ENCODE data around the gene BCL3. TPM values are rescaled to one million over a fixed set of nuclear protein-coding genes. Genes with fewer than 3 reads are reported as not detected.
"Not testable (repeated sequence)": the region's sequence is repeated elsewhere in the genome, so short reads cannot be mapped to it uniquely, and the experiment has no call there.

The BCL3 gene
- total RNA-seq, 1 experiment from 2014 or later, result 4.4 TPM

GRCh38 chr19:44721369-44721768, 27.1 kb upstream of the BCL3 start:
- DNase-seq (ENCODE audit: low spot score), result not testable (repeated sequence)

- no peak for DNase-seq (ENCODE audit: low spot score)
These were observed 26.1 kb upstream of the BCL3 start for GRCh38 chr19:44722131-44723121.

- no peak for DNase-seq (ENCODE audit: low spot score)
These were observed 25.1 kb upstream of the BCL3 start for GRCh38 chr19:44723299-44723951.

DNA sequence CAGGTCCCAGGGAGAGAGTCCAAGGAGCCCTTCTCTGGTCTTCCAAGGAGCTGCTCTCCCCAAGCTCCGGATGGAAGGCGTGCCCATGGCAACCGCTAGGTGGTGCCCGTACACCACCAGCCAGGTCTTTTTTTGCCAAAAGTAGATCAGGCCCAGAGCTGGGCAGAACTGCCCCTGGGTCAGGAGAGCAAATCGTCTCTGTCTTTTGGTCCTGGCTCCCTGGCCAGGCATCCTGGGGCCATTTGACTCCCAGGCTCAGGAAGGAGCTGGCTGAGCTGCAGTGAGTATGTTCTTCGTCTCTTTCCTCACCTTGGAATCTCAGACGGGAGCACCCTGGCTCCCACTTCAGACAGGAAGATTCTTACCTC, 24.6 kb upstream of the BCL3 start:
- DNase-seq (ENCODE audit: low spot score), result peak; percentile 72

DNA sequence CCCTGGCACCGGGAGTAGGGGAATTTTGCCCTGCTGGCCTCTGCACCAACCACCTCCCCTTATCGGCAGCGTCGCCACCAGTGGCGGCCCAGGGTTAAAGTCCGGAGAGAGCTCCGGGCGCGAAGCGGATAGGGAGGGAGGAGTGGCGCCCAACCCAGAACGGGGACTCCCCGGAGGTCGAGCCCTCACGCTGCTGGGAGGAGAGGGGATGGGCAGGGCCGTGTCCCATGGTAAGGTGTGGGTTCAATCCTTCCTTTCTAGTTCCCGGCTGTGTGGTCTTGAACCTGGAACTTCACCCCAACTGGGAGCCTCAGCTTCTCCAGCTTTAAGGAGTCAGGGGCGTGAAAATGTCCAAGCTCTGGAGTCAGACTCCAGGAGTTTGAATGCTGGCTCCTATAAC, 23.3 kb upstream of the BCL3 start:
- no peak for DNase-seq (ENCODE audit: low spot score)

DNA sequence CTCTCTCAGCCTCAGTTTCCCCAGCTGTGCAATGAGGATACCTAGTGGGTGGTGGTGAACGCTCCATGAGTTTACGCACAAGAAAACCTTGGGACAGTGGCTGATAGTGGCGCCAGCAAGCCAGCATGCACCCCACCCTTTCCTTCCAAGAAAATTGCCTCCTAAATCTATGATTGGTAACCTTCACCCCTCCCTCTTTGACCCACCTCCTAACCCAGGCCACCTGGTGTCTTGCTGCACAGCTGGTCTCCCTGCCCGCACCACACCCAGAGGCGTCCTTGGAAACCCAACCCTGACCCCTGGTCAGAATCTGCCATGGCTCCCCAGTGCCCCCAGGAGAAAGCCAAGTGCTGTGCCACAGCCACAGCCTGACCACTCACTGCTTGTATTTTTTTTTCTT, 22.8 kb upstream of the BCL3 start:
- no peak for DNase-seq (ENCODE audit: low spot score)

- DNase-seq (ENCODE audit: low spot score), result no peak
These were observed 22.0 kb upstream of the BCL3 start for GRCh38 chr19:44726465-44726864.

DNA sequence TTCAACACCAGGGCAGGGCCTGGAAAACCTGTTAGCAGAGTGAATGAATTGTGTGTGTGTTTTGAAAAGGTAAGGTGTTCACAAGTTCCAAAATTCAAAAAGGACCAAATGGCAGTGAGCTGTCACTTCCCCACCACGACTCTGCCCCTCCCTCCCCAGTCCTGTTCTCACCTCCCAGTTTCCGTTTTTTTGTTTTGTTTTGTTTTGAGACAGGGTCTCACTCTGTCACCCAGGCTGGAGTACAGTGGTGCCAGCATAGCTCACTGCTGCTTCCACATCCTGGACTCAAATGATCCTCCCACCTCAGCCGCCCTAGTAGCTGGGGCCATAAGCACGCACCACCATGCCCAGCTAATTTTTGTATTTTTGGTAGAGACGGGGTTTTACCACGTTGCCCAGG, 20.3 kb upstream of the BCL3 start:
- DNase-seq (ENCODE audit: low spot score), result no peak

- DNase-seq (ENCODE audit: low spot score), result no peak
These were observed 18.9 kb upstream of the BCL3 start for GRCh38 chr19:44729516-44730033.

GRCh38 chr19:44731081-44731480, 17.4 kb upstream of the BCL3 start:
- no peak for DNase-seq (ENCODE audit: low spot score)

DNA sequence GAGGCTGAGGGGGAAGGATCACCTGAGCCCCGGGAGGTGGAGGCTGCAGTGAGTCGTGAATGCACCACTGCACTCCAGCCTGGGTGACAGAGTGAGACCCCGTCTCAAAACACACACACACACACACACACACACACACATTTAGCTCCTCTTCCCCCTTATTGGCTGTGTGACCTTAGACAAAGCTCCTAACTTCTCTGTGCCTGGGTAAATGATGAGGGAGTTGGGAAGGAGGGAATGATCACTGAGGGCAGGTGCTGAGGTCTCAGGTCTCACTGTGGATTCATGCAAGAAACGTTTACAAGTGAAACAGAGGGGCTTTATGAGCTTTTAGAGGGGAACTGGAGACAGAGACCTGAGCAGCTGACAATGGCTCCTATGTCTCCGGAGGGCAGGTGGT, 16.9 kb upstream of the BCL3 start:
- DNase-seq (ENCODE audit: low spot score), result no peak

GRCh38 chr19:44732235-44733014, 16.1 kb upstream of the BCL3 start:
- no peak for DNase-seq (ENCODE audit: low spot score)

DNA sequence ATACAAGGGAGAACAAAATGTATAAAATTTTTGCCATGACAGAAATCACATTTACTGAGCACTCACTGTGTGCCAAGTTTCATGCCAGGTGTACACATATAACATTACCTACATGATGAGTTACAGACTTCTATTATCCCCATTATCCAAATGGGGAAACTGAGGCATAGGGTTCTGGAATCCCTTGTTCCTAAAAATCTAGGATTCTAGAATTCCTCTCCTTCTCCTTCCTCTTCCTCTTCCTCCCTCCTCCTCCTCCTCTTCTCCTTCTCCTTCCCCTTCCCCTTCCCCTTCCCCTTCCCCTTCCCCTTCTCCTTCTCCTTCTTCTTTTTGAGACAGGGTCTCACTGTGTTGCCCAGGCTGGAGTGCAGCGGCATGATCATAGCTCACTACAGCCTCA, 14.2 kb upstream of the BCL3 start:
- DNase-seq (ENCODE audit: low spot score), result no peak

- DNase-seq (ENCODE audit: low spot score), result no peak
These were observed 13.5 kb upstream of the BCL3 start for GRCh38 chr19:44735011-44735410.

- no peak for DNase-seq (ENCODE audit: low spot score)
These were observed 11.1 kb upstream of the BCL3 start for GRCh38 chr19:44737238-44738071.

GRCh38 chr19:44738136-44738535, 10.4 kb upstream of the BCL3 start:
- DNase-seq (ENCODE audit: low spot score), result no peak

DNA sequence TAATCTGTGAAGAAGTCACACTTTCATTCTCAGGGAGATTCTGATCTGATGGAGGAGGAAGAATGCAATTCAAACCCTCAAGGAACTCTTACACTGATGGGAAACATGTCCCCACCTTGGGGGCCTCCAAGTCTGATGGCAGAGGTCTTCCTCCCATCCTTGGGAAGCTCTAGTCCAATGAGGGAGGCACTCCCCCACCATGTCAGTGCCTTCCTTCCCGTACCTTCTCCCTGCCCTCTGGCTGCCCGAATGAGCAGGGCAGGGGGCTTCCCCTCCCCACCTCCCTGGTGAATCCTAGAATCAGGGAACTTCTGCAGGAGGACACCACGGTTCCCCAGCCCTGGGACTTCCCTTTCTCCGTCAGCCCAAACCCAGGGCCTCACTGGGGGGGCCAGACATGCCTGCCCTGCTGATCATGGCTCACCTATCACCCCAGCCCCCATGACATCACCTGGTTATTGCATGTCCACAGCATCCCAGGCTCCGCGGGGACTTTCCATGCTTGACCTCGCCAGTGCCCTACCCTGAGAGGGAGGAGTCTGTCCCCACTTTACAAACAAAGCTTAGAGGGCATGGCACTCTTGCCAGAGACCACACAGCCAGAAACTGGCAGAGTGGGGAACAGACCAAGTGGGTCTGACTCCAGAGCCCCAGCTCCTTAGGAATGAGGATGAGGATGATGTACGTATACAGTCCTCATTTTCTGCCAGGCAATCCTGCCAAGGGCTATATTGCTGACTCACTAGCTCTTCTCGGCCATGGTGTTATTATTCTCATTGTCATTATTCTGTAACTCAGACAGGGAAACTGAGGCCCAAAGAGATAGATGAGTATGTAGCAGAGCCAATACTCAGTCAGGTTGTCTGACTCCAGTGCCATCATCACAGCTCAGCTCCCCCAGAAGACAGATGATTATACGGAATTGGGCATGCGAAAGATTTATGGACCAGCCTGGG, 9.6 kb upstream of the BCL3 start:
- no peak for DNase-seq (ENCODE audit: low spot score)

GRCh38 chr19:44740351-44740824, 8.1 kb upstream of the BCL3 start:
- DNase-seq (ENCODE audit: low spot score), result no peak

GRCh38 chr19:44741258-44741731, 7.2 kb upstream of the BCL3 start:
- DNase-seq (ENCODE audit: low spot score), result no peak

- peak; percentile 100 for DNase-seq (ENCODE audit: low spot score)
These were observed 6.6 kb upstream of the BCL3 start for GRCh38 chr19:44741841-44742329.

Measured in A172 (cell line).